Thymus (tissue), 14 donors: ENCODE measurements around the gene KLHL18. TPM values are rescaled to one million over a fixed set of nuclear protein-coding genes. Genes with fewer than 3 reads are reported as not detected.

Experiments
- DNase-seq, 9 donors: peaks; one replicate each; pipeline ENCODE4 v3.0.0-alpha.2; 2013; ENCODE audit warnings: low spot score in 9 of 9, low read depth in 6 of 9, missing footprints in 1 of 9
- H3K27ac ChIP-seq, 2 donors: one replicate each; pipeline ENCODE4 v1.5.1; 2013; ENCODE audit warnings: control low read depth in 1 of 2, low read depth in 1 of 2, low read length in 1 of 2, mild to moderate bottlenecking in 1 of 2, moderate library complexity in 1 of 2
- H3K27me3 ChIP-seq, 2 donors: one replicate each; pipeline ENCODE4 v1.5.1; 2013; ENCODE audit warnings: low read length in 1 of 2; ENCODE audit not compliant: control insufficient read depth in 2 of 2, insufficient read depth in 1 of 2
- H3K36me3 ChIP-seq, 2 donors: one replicate each; pipeline ENCODE4 v1.5.1; 2013; ENCODE audit warnings: low read length in 1 of 2, mild to moderate bottlenecking in 1 of 2, moderate library complexity in 1 of 2; ENCODE audit not compliant: control insufficient read depth in 2 of 2, insufficient read depth in 2 of 2
- H3K4me1 ChIP-seq, 2 donors: one replicate each; pipeline ENCODE4 v1.5.1; 2013; ENCODE audit warnings: low read length in 2 of 2; ENCODE audit not compliant: control insufficient read depth in 2 of 2, insufficient read depth in 2 of 2
- H3K4me3 ChIP-seq, 2 donors: one replicate each; pipeline ENCODE4 v1.5.1; 2013; ENCODE audit warnings: low read length in 2 of 2, control low read depth in 1 of 2, mild to moderate bottlenecking in 1 of 2
- H3K9me3 ChIP-seq, 2 donors: one replicate each; pipeline ENCODE4 v1.5.1; 2013; ENCODE audit warnings: low read length in 1 of 2, mild to moderate bottlenecking in 1 of 2; ENCODE audit not compliant: control insufficient read depth in 2 of 2, insufficient read depth in 1 of 2
- WGBS: extraction: QIAGEN DNeasy Blood & Tissue Kit; methylation state at CpG from one replicate; pipeline ENCODE4 v1.1.7; 2013; 5-methylcytosine and 5-hydroxymethylcytosine counted together
- long read RNA-seq, 10 donors: transcript quantifications; one replicate each; lab custom pipeline, GENCODE V29; 2026
- polyA plus RNA-seq: library from polyadenylated mRNA; stranded (reverse); fragments of 200-250 nt; gene quantifications from one replicate; pipeline ENCODE4 v1.2.3, GENCODE V29; 2013
- total RNA-seq: library from RNA; stranded (reverse); fragments of 120-200 nt; gene quantifications from one replicate; pipeline ENCODE4 v1.2.4, GENCODE V29; 2013
- donor health status: healthy.

KLHL18 gene
- total RNA-seq (8.0 TPM), polyA plus RNA-seq (11.5 TPM)
- long read RNA-seq, donor 1: 0 reads
- long read RNA-seq, donor 2, full-length matches to known transcripts: 9 of 9 reads
- long read RNA-seq, donor 2, partial matches to known transcripts: 0 of 9 reads
- long read RNA-seq, donor 2, other reads (novel, unspliced or antisense): 0 of 9 reads
- long read RNA-seq, donor 3, full-length matches to known transcripts: 10 of 10 reads
- long read RNA-seq, donor 3, partial matches to known transcripts: 0 of 10 reads
- long read RNA-seq, donor 3, other reads (novel, unspliced or antisense): 0 of 10 reads
- long read RNA-seq, donor 4, partial matches to known transcripts: 0 of 2 reads
- long read RNA-seq, donor 4, other reads (novel, unspliced or antisense): 0 of 2 reads
- long read RNA-seq, donor 5, full-length matches to known transcripts: 6 of 6 reads
- long read RNA-seq, donor 5, partial matches to known transcripts: 0 of 6 reads
- long read RNA-seq, donor 5, other reads (novel, unspliced or antisense): 0 of 6 reads
- long read RNA-seq, donor 6, full-length matches to known transcripts: 1 of 1 reads
- long read RNA-seq, donor 6, partial matches to known transcripts: 0 of 1 reads
- long read RNA-seq, donor 6, other reads (novel, unspliced or antisense): 0 of 1 reads
- long read RNA-seq, donor 7, partial matches to known transcripts: 0 of 4 reads
- long read RNA-seq, donor 7, other reads (novel, unspliced or antisense): 0 of 4 reads
- long read RNA-seq, donor 8, full-length matches to known transcripts: 2 of 2 reads
- long read RNA-seq, donor 8, partial matches to known transcripts: 0 of 2 reads
- long read RNA-seq, donor 8, other reads (novel, unspliced or antisense): 0 of 2 reads
- long read RNA-seq, donor 9, partial matches to known transcripts: 0 of 2 reads
- long read RNA-seq, donor 9, other reads (novel, unspliced or antisense): 0 of 2 reads
- long read RNA-seq, donor 10, full-length matches to known transcripts: 3 of 3 reads
- long read RNA-seq, donor 10, partial matches to known transcripts: 0 of 3 reads
- long read RNA-seq, donor 10, other reads (novel, unspliced or antisense): 0 of 3 reads

GRCh38 chr3:47282424-47283192, at the start of gene KLHL18, which contains the start of gene KIF9:
KLHL18 (plus strand) TSS chr3:47282944; CDS start chr3:47282966, 22 bp downstream.
KIF9 (minus strand) TSS chr3:47282799; CDS start chr3:47277374, 5,425 bp downstream.
- WGBS: under 1% methylated on average over 82 of the region's 82 CpGs
- peaks cover 0 to 8% of the 10 kb centered on the region in 2 donors for H3K36me3 ChIP-seq
- DNase-seq: peak; percentile 95 to 99 (median 97)
- peaks cover 0 to 11% of the 10 kb centered on the region in 2 donors for H3K27me3 ChIP-seq
- H3K4me3 ChIP-seq: peak within 1 kb of the TSS; percentile 74 to 97
- H3K4me1 ChIP-seq: peaks cover 4 to 25% of the 10 kb centered on the region in 2 donors
- peaks cover 0 to 8% of the 10 kb centered on the region in 2 donors for H3K9me3 ChIP-seq
- H3K27ac ChIP-seq: peak within 1 kb of the TSS; percentile 99 to 100

GRCh38 chr3:47238017-47238416, 44.7 kb upstream of the KLHL18 start:
- H3K36me3 ChIP-seq: no peaks in the 10 kb centered on the region
- H3K9me3 ChIP-seq: no peaks in the 10 kb centered on the region
- H3K4me3 ChIP-seq: no peak overlapping the region
- DNase-seq: no peak
- no peaks in the 10 kb centered on the region for H3K4me1 ChIP-seq
- no peaks in the 10 kb centered on the region for H3K27me3 ChIP-seq
- H3K27ac ChIP-seq: no peak overlapping the region
- WGBS: 98% methylated on average over 3 of the region's 3 CpGs

GRCh38 chr3:47239929-47240328, 42.8 kb upstream of the KLHL18 start:
- Histone ChIP-seq H3K4me1 (no peaks in the 10 kb centered on the region), H3K27me3 (no peaks in the 10 kb centered on the region), H3K27ac (no peak overlapping the region), H3K36me3 (no peaks in the 10 kb centered on the region), H3K4me3 (no peak overlapping the region), H3K9me3 (no peaks in the 10 kb centered on the region)
- 95% methylated on average over 6 of the region's 6 CpGs for WGBS
- DNase-seq: no peak

- 95% methylated on average over 9 of the region's 9 CpGs for WGBS
- Histone ChIP-seq H3K27ac (no peak overlapping the region), H3K9me3 (no peaks in the 10 kb centered on the region), H3K4me3 (no peak overlapping the region), H3K36me3 (no peaks in the 10 kb centered on the region), H3K4me1 (no peaks in the 10 kb centered on the region), H3K27me3 (no peaks in the 10 kb centered on the region)
- DNase-seq: no peak
These were observed 39.2 kb upstream of the KLHL18 start for GRCh38 chr3:47243419-47244147.

- no peaks in the 10 kb centered on the region for H3K36me3 ChIP-seq
- H3K4me1 ChIP-seq: no peaks in the 10 kb centered on the region
- no peak for DNase-seq
These were observed 38.1 kb upstream of the KLHL18 start for GRCh38 chr3:47244531-47245100.

GRCh38 chr3:47245271-47245670, 37.5 kb upstream of the KLHL18 start:
- H3K4me3 ChIP-seq: no peak overlapping the region
- WGBS: over 99% methylated on average over 2 of the region's 2 CpGs
- no peaks in the 10 kb centered on the region for H3K9me3 ChIP-seq
- no peak overlapping the region for H3K27ac ChIP-seq
- H3K27me3 ChIP-seq: no peaks in the 10 kb centered on the region
- DNase-seq: no peak
- no peaks in the 10 kb centered on the region for H3K36me3 ChIP-seq
- no peaks in the 10 kb centered on the region for H3K4me1 ChIP-seq

More at GRCh38 chr3:47244531-47245100, 38.1 kb upstream of the KLHL18 start:
- Histone ChIP-seq H3K4me3 (no peak overlapping the region), H3K27ac (no peak overlapping the region), H3K27me3 (no peaks in the 10 kb centered on the region), H3K9me3 (no peaks in the 10 kb centered on the region)
- WGBS: 96% methylated on average over 10 of the region's 10 CpGs

GRCh38 chr3:47247131-47248064, 35.3 kb upstream of the KLHL18 start:
- no peak for DNase-seq
- Histone ChIP-seq H3K4me1 (no peaks in the 10 kb centered on the region), H3K27me3 (no peaks in the 10 kb centered on the region), H3K27ac (no peak overlapping the region), H3K36me3 (no peaks in the 10 kb centered on the region), H3K9me3 (no peaks in the 10 kb centered on the region), H3K4me3 (no peak overlapping the region)
- WGBS: 97% methylated on average over 14 of the region's 14 CpGs
